Activated CD8-positive, alpha-beta T cell treated with anti-CD3 and anti-CD28 coated beads, Interleukin-2, amount 10 ng/mL, durations not matched to agents 7 days and 5 days (primary cell): ENCODE data around the gene ABLIM2. TPM values are rescaled to one million over a fixed set of nuclear protein-coding genes. Genes with fewer than 3 reads are reported as not detected.

ENCODE experiments used
- ATAC-seq: fragments of 150-1000 bp; cut with Tn5 transposase; one replicate; pipeline ENCODE4 v1.10.0; 2021; ENCODE audit warnings: moderate library complexity
- CTCF ChIA-PET: fragments of 350-600 bp; sonication (Branson Sonifier 250); formaldehyde crosslinking; loops from one replicate; lab custom pipeline; 2021; ENCODE audit warnings: antibody characterized with exemption; lab: Charles Lee
- POLR2A ChIA-PET: fragments of 350-600 bp; sonication (Branson Sonifier 250); formaldehyde crosslinking; loops from one replicate; lab custom pipeline; 2021; ENCODE audit warnings: antibody characterized with exemption; lab: Charles Lee
- DNase-seq: peaks from one replicate; pipeline ENCODE4 v3.0.0-alpha.2; 2020
- H3K27ac Mint-ChIP-seq: one replicate; pipeline ENCODE4 v1.8.0; 2021; ENCODE audit warnings: mild to moderate bottlenecking, mixed read lengths
- H3K27me3 Mint-ChIP-seq: one replicate; pipeline ENCODE4 v1.8.0; 2021; ENCODE audit warnings: low read depth, mixed read lengths
- H3K36me3 Mint-ChIP-seq: one replicate; pipeline ENCODE4 v1.8.0; 2021; ENCODE audit warnings: low read depth, mixed read lengths
- H3K4me1 Mint-ChIP-seq: one replicate; pipeline ENCODE4 v1.8.0; 2021; ENCODE audit warnings: low read depth, mixed read lengths
- H3K4me3 Mint-ChIP-seq: one replicate; pipeline ENCODE4 v1.8.0; 2021; ENCODE audit warnings: mild to moderate bottlenecking, mixed read lengths
- H3K9me3 Mint-ChIP-seq: one replicate; pipeline ENCODE4 v1.8.0; 2022; ENCODE audit warnings: mixed read lengths; ENCODE audit not compliant: insufficient read depth
- total RNA-seq, 2 experiments: library from RNA; stranded (reverse); gene quantifications; one replicate each; pipeline ENCODE4 v1.2.3, GENCODE V29; 2021

Gene ABLIM2
- total RNA-seq, 2 experiments from 2014 or later, result 0.42 to 0.55 TPM

DNA sequence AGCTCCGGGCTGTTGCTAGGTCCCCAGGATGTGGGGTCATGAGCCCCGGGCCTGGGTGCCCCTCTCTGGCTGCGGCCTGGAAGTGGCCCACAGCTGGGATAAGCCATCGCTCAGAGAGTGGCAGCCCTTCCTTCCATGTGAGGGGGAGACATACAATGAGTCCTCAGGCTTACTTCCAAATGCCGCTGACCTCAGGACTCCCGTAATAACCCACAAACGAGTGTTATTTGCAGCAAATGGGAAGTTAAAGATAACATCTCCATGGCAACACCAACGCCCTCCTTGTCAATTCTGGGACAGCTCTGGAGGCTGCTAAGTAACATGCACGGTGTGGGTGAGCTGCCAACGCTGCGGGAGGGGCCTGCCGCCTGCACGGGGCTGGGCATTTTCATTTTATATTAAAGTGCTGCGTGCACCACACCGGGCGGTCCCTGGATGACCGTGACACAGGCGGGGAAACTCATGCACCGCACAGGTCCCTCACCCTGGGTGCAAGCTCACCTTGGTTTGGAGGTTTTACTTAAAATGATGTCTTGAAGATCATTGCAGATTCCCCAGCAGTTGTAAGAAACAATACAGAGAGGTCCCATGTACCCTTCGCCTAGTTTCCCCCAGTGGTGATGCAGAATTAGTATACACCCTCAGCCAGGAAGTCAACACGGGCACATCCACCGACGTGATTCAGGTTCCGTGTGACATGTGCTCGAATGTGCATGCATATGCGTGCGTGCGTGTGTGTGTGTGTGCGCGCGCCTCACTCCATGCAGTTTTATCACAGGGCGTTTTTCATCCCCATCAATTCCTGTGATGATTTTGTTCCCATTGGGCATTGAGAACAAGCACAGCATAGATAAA, 79.4 kb downstream of the ABLIM2 start:
- H3K36me3 Mint-ChIP-seq, result no peaks in the 10 kb centered on the region
- H3K4me3 Mint-ChIP-seq, result no peak overlapping the region
- CTCF ChIA-PET, result no interaction called here
- no peak for DNase-seq
- no peaks in the 10 kb centered on the region for H3K9me3 Mint-ChIP-seq
- no peaks in the 10 kb centered on the region for H3K27me3 Mint-ChIP-seq
- no peaks in the 10 kb centered on the region for H3K4me1 Mint-ChIP-seq
- POLR2A ChIA-PET, result no interaction called here
- H3K27ac Mint-ChIP-seq, result no peak overlapping the region
- no peak for ATAC-seq

DNA sequence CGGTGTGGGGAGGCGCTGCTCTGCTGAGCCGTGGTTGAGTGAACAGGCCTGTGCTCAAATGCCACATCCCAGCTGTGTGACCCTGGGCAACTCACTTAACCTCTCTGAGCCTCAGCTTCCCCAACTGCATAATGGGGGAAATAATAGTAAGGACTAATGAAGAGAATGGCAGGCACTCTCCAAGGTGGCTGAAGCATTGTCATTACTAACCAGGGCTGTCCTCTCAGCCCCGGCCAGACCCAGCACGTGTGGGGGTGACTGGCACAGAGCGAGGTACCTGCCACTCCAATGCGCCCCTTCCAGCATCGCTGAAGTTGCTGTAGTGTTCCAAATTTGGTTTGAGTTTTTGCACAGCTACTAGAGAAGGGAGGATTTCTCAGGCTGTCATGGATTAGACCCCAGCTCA, 80.0 kb downstream of the ABLIM2 start:
- CTCF ChIA-PET, result no interaction called here
- no peaks in the 10 kb centered on the region for H3K9me3 Mint-ChIP-seq
- POLR2A ChIA-PET, result no interaction called here

DNA sequence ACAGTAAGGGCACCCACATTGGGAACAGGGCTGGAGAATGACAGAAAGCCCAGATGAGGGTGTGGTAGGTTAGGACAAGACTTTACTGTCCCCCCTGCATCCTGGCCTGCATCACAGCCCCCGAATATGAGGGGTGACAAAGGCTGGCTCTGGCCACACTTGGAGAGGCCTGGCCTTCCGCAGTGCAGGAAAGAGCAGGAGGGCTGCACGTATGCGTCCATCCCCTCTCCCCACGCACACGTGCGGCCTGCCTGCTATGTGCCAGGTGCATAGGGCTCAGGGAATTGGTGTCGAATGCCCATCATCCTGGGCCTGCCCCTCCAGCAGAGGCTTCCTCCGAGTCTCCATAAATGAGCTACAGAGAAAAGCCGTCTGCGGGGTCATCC, 80.5 kb downstream of the ABLIM2 start:
- POLR2A ChIA-PET, result no interaction called here
- H3K27ac Mint-ChIP-seq, result no peak overlapping the region

More for the DNA sequence above, 80.0 kb downstream of the ABLIM2 start:
- no peaks in the 10 kb centered on the region for H3K4me1 Mint-ChIP-seq
- H3K27ac Mint-ChIP-seq, result no peak overlapping the region
- no peak overlapping the region for H3K4me3 Mint-ChIP-seq
- ATAC-seq, result peak; percentile 27
- no peak for DNase-seq
- H3K27me3 Mint-ChIP-seq, result no peaks in the 10 kb centered on the region
- no peaks in the 10 kb centered on the region for H3K36me3 Mint-ChIP-seq

DNA sequence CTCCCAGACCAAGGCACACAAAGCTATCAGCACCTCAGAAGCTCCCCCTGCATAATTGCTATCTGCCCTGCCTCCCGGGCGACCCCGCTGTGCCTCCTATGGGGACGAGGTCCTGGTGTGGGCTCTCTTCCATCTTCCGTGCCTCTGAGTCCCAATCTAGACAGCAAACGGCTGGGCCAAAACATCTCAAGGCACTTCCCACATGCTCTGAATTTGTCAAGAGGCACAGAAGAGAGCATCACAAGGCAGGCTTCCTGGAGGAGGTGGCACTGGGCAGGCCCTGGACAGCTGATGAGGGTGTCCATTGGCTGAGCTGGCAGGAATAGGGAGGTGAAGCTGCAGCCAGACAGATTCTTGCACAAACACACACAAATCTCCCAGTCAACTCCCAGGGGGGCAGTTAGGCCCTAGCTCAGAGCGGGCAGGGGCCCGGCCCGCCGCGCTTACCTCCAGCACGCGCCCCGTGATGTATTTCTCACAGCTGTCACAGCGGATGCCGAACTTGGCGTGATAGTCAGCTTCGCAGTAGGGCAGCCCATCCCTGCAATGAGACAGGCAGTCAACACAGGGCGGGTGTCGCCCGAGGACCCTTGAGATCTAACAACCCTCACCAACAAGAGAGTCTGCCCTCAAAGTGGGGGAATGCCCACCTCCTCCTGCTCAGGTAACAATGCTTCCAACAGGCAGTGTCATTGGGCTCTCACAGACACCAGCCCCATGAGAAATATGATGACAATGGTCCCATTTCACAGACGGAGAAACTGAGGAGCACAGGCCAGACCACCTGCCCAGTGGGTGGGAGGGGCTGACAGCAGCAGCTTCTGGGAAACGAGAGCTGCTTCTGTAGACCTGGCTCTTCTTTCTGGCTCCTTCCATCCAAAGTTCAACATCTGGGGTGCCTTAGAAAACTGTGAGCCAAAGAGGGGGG, 81.2 kb downstream of the ABLIM2 start:
- ChIA-PET CTCF (no interaction called here), POLR2A (no interaction called here)
- Mint-ChIP-seq H3K27me3 (no peaks in the 10 kb centered on the region), H3K9me3 (no peaks in the 10 kb centered on the region), H3K27ac (no peak overlapping the region), H3K36me3 (no peaks in the 10 kb centered on the region), H3K4me3 (no peak overlapping the region), H3K4me1 (no peaks in the 10 kb centered on the region)
- ATAC-seq (no peak), DNase-seq (no peak)

More for the DNA sequence above, 80.5 kb downstream of the ABLIM2 start:
- H3K36me3 Mint-ChIP-seq, result no peaks in the 10 kb centered on the region
- H3K4me1 Mint-ChIP-seq, result no peaks in the 10 kb centered on the region
- no peaks in the 10 kb centered on the region for H3K27me3 Mint-ChIP-seq
- DNase-seq (no peak), ATAC-seq (no peak)
- CTCF ChIA-PET, result no interaction called here
- H3K4me3 Mint-ChIP-seq, result no peak overlapping the region
- H3K9me3 Mint-ChIP-seq, result no peaks in the 10 kb centered on the region

DNA sequence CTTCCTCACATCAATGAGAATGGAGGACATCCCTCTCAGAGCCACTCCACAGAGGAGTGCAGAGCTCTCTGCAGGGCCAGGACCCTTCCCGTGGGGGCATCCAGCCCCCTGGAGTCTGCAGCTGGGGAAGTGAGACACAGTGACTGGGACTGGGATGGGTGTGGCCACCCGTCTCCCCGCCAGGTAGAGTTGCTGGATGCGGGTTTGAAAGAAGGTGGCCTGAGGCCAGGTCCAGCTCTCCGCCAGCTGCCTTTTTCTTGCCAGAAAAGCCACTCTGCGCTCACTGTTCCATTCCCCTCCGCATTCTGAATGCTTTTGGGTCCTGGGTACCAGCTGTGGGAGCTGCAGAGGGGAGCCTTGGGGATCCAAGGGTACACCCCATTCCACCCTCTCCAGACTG, 82.6 kb downstream of the ABLIM2 start:
- Mint-ChIP-seq H3K9me3 (no peaks in the 10 kb centered on the region), H3K4me1 (no peaks in the 10 kb centered on the region), H3K27ac (no peak overlapping the region), H3K27me3 (no peaks in the 10 kb centered on the region), H3K36me3 (no peaks in the 10 kb centered on the region), H3K4me3 (no peak overlapping the region)
- DNase-seq (no peak), ATAC-seq (no peak)
- ChIA-PET POLR2A (interaction anchor here (0.6 kb wide), 2 partner anchors 69 to 115 kb away, joined by 3 read pairs; no protein-coding TSS in a partner anchor), CTCF (no interaction called here)

DNA sequence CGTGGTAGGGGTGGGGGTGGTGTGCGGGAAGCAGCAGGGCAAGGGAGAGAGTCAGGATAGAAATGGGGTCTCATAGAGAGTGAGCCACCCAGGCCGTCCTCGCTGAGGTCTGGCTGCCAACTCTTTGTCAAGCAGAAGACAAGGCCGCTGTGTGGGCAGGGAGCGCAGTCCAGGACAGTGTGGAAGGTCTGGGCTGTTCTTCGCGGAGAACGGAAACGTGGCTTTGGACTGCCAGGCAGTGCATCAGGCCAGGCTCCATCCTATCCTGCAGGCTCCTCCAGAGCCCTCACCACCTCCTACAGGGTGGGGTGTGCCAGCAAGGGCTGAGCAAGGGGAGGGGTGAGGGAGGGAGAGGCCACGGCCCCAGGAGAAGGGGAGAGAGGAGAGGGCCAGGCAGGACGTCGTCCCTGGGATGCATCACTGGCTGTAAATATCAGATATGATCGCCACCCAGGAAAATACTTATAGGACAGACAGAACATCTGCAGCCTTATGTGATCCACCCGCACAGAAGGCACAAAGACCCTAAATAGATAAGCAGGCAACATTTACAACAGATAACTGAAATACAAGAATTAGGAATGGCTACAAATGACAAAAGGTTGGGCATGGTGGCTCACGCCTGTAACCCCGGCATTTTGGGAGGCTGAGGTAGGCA, 85.3 kb downstream of the ABLIM2 start:
- ChIA-PET POLR2A (no interaction called here), CTCF (no interaction called here)
- DNase-seq, result no peak
- Mint-ChIP-seq H3K36me3 (no peaks in the 10 kb centered on the region), H3K4me3 (no peak overlapping the region), H3K4me1 (no peaks in the 10 kb centered on the region), H3K27me3 (no peaks in the 10 kb centered on the region), H3K27ac (no peak overlapping the region), H3K9me3 (no peaks in the 10 kb centered on the region)
- no peak for ATAC-seq

DNA sequence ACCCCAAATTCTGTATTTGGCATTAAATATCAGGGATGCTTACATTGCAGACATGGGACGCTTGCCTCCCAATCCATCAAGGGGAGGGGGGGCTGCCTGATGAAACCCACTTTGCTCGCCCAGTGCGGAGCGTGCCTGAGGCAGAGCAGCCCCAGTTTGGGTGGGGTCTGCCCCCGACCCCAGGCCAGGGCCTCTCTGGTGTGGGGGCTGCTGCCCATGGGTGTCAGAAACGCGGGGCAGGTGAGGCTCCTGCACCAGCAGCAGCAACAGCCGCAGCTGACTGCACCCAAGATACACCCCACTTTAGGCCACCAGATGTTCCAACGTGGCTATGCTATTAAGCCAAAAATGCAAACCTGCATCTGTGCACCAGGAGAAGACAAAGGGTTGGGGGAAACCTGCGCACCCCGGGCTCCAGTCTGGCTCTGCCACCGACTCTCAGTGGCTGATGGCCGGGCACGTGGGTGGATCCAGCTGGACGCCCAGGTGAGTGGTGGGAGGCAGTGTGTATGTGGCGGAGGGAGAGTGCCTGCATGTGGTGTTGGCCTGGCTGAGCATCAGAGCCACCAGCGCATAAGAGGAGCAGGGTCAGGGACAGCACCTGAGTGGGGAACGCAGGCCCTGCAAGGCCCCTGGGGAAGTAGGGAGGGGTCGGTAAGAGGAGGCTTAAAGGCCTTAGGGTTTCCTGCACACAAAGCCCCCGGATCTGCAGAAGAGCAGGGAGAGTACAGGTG, 86.2 kb downstream of the ABLIM2 start:
- no peaks in the 10 kb centered on the region for H3K9me3 Mint-ChIP-seq
- H3K4me3 Mint-ChIP-seq, result no peak overlapping the region
- no peak overlapping the region for H3K27ac Mint-ChIP-seq
- DNase-seq (no peak), ATAC-seq (no peak)
- ChIA-PET POLR2A (no interaction called here), CTCF (no interaction called here)
- H3K4me1 Mint-ChIP-seq, result no peaks in the 10 kb centered on the region
- H3K27me3 Mint-ChIP-seq, result no peaks in the 10 kb centered on the region
- no peaks in the 10 kb centered on the region for H3K36me3 Mint-ChIP-seq

DNA sequence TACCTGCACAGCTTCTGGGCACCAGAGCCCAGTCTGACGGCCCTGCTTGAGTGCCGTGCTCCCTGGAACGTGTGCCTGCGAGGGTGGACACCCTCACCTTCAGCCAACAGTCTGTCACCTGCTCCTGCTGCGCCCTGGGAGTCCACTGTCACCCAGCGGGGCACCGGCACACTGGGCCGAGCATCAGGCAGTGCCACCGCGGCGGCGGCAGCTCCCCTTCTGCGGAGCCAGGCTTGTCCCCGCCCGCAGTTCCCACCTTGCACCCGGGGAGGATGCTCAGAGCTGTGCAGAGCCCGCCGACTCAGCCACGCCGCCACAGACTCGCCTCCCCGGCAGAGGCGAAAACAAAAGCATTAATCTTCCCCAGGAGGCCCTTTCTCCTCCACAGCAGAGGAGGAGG, 86.8 kb downstream of the ABLIM2 start:
- DNase-seq, result no peak
- no peak for ATAC-seq
- no peak overlapping the region for H3K27ac Mint-ChIP-seq
- no peaks in the 10 kb centered on the region for H3K36me3 Mint-ChIP-seq
- ChIA-PET CTCF (no interaction called here), POLR2A (no interaction called here)
- no peaks in the 10 kb centered on the region for H3K4me1 Mint-ChIP-seq
- H3K9me3 Mint-ChIP-seq, result no peaks in the 10 kb centered on the region
- H3K27me3 Mint-ChIP-seq, result no peaks in the 10 kb centered on the region
- H3K4me3 Mint-ChIP-seq, result no peak overlapping the region

DNA sequence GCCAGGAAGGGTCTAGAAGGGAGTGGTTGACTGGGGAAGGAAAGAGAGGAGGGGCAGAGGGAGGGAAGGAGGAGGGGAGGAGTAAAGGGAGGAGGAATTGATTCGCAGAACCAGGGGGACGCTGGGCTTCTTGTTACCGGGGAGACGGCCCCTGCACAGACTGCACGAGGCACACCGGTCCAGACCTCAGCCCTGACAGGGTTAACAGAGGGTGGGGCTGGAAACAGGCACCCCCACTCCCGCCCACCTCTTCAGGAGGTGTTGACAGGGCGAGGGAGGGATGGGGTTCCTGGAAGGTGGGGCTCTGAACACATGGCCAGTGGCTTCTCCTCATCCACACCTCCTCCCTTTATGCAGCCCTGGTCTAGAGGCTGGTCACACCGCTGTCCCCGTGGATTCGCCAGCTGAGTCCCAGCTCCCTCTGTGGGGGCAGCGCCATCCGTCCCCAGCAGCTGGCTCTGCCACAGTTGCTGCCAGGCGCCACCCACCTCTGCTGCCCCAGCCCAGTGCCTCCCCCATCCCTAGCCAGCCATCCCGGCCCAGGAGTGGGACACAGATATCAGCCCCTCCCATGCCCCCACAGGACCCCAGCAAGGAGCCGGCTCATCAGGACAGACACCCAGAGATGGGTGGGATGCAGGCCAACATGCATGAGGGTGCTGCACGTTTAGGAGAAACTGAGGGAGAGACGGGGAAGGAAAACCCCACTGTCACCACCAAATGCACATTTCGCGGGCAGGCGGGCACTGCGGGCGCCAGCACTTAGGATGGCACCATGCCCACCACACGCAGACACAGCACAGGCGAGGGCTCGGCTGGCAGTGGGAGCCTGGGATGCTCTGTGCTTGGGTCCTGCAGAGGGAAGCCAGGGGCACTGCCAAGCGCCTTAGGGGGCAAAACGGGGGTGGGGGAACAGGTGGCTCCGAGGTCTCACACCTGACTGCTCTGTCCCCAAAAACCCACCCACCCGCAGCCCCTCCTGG, 87.6 kb downstream of the ABLIM2 start:
- DNase-seq (no peak), ATAC-seq (no peak)
- CTCF ChIA-PET, result no interaction called here

DNA sequence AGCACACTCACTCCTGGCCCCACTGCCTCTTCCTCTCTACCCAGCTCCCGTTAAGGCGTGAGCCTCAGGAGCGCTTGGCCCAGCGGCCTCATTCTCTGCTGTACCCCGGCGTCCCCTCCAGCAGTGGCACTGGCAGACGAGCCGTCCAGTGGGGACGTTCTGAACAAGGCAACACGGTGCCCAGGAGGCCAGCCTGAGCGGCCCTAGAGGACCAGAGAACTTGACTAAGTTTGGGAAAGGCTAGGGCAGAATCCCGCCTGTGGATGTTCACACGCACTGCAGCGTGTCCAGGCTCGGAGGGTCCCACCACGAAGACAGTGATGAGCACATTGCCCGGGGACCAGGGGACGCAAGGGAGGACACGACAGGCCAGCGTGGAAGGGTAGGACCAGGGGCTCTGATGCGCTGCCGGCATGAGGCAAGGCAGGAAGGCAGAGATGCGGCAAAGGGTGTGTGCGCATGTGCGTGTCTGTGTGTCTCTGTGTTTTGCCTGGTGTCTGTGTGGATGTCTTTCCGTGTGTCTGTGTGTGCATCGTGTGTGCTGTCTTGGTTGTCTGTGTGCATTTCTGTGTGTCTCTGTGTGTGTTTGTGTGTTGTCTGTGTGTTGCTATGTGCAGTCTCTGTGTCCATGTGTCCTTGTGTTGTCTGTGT, 89.4 kb downstream of the ABLIM2 start:
- ChIA-PET CTCF (no interaction called here), POLR2A (no interaction called here)
- H3K36me3 Mint-ChIP-seq, result no peaks in the 10 kb centered on the region
- H3K27ac Mint-ChIP-seq, result no peak overlapping the region
- ATAC-seq, result no peak
- H3K27me3 Mint-ChIP-seq, result no peaks in the 10 kb centered on the region
- H3K9me3 Mint-ChIP-seq, result no peaks in the 10 kb centered on the region
- no peak overlapping the region for H3K4me3 Mint-ChIP-seq
- no peaks in the 10 kb centered on the region for H3K4me1 Mint-ChIP-seq
- no peak for DNase-seq

More for the DNA sequence above, 87.6 kb downstream of the ABLIM2 start:
- Mint-ChIP-seq H3K4me3 (no peak overlapping the region), H3K36me3 (no peaks in the 10 kb centered on the region), H3K27me3 (no peaks in the 10 kb centered on the region), H3K27ac (no peak overlapping the region), H3K9me3 (no peaks in the 10 kb centered on the region), H3K4me1 (no peaks in the 10 kb centered on the region)
- POLR2A ChIA-PET, result no interaction called here
